CD4-positive, alpha-beta T cell treated with Interferon gamma for 1 hour (primary cell): ENCODE measurements around the gene NBPF11.
"Not testable (repeated sequence)": the region's sequence is repeated elsewhere in the genome, so short reads cannot be mapped to it uniquely, and the experiment has no call there.

Experiments used
- DNase-seq: peaks from one replicate; pipeline ENCODE4 v3.0.0-alpha.2; 2020

Gene NBPF11

DNA sequence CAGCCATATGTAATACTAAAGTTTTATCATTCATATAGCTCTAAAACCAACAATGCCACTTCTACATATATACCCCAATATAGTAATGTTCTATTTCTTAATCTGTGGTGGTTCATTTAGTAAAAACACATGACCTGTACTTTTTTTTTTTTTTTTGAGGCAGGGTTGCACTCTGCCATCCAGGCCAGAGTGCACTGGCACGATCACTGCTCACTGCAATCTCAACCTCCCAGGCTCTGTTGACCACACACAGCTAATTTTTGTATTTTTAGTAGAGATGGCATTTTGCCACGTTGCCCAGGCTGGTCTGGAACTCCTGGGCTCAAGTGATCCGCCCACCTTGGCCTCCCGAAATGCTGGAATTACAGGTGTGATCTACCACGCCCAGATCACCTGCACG, 2.1 kb downstream of the NBPF11 start:
- DNase-seq: not testable (repeated sequence)

- DNase-seq: not testable (repeated sequence)
These were observed 2.8 kb downstream of the NBPF11 start for GRCh38 chr1:148149050-148149815.

GRCh38 chr1:148147052-148147838, 4.8 kb downstream of the NBPF11 start:
- DNase-seq: not testable (repeated sequence)

- not testable (repeated sequence) for DNase-seq
These were observed 5.7 kb downstream of the NBPF11 start for GRCh38 chr1:148146191-148146997.

- not testable (repeated sequence) for DNase-seq
These were observed 8.9 kb downstream of the NBPF11 start for GRCh38 chr1:148143223-148143622.

GRCh38 chr1:148141936-148142335, 10.1 kb downstream of the NBPF11 start:
- not testable (repeated sequence) for DNase-seq

DNA sequence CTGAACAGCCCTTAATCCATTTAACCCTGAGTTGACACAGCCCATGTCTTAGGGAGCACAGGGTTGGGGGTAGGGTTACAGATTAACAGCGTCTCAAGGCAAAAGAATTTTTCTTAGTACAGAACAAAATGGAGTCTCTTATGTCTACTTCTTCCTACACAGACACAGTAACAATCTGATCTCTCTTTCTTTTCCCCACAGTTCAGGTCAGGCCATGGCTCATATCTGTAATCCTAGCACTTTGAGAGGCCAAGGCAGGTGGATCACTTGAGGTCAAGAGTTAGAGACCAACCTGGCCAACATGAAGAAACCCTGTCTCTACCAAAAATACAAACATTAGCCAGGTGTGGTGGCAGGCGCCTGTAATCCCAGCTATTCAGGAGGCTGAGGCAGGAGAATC, 13.5 kb downstream of the NBPF11 start:
- not testable (repeated sequence) for DNase-seq

DNA sequence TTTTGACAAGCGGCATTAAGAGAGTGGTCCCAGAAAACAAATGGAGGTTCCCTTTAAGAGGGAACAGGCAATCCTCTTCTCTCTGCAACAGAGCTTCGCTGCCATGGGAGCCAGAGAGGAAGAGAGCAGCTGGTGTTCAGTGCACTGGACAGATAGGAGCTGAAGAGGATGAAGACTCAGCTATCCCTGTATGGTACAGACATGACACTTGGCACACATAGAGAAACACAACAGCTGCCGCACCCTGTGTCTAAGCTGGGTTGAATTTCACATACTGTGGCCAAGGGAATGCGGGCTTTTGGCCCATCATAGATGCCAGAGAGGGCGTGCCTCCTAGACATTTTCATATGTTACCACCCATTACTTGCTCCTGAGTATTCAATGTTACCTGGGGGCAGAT, 29.7 kb downstream of the NBPF11 start:
- DNase-seq: not testable (repeated sequence)

DNA sequence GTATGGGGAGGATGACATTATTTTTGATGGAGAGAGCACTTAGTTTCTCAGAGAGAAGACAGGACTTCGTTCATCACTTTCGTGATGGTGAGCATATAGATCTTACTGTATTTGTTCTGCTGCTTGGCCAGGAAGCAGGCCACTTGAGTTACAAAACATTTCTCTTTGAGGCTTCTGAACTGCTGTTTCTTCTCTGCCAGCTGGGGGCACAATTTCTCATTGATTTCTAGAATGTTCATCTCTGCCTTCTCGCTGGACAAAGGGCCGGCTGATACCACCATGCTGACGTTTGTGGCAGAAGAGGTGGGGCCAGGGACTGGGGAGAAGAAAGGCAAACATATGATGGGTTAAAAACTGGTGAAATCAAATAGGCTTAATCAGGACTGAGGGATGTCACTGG, 31.7 kb downstream of the NBPF11 start:
- not testable (repeated sequence) for DNase-seq

DNA sequence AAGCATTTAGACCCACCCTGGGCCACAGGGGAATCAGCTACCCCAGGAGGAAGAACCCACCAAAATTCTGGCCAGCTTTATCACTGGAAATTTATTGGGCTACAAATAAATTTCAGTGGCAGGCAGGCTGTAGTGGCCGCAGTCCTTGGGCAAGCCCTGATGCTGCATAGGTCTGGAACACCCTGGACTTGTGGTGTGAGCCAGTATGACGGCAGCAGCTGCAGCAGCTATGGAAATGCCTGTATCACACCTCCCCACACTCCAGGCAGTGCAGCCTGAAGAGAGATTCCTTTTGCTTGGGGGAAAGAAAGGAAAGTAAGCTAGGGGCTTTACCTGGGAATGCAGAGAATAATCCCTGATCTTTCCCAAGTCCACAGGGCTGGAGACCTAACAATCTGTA, 56.3 kb downstream of the NBPF11 start:
- DNase-seq: not testable (repeated sequence)

DNA sequence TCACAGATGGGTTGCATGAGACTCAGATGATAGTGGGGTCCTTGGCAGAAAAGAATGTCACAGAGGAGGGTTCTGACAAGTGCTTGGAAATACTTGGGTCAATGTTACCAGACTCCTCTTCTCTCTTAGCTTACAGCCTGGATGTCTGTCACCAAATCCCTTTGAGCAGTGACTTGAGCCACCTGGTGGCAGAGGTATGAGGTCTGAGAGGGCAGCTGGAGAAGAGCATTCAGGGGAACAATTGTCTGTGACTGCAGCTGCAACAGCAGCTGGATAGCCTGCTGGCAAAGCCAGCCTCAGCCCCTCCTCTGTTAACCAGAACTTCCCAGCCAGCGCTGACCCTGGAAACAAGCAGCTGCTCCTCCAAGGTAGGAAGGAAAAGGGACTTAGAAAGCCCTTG, 65.9 kb downstream of the NBPF11 start:
- not testable (repeated sequence) for DNase-seq

DNA sequence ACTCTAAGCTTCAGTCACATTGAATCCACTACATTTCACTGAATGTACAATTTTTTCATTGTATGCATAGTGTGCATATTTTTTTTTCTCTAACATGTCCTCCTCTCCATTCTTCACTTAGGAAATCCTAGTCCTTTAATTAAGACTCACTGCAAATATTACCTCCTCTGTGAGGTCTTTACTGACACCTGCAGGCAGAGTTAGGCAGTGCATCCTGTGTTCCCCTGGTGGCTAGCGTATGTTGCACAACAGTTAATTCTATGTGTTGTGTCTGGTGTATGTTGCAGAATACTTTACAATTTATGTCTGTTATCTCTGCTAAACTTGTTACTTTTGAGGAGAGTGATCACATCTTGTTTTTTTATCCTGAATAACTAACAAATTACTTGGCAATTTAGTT, 70.9 kb downstream of the NBPF11 start:
- DNase-seq: not testable (repeated sequence)

- DNase-seq: not testable (repeated sequence)
These were observed 73.2 kb downstream of the NBPF11 start for GRCh38 chr1:148078632-148079519.

- DNase-seq: not testable (repeated sequence)
These were observed 74.0 kb downstream of the NBPF11 start for GRCh38 chr1:148078090-148078489.

DNA sequence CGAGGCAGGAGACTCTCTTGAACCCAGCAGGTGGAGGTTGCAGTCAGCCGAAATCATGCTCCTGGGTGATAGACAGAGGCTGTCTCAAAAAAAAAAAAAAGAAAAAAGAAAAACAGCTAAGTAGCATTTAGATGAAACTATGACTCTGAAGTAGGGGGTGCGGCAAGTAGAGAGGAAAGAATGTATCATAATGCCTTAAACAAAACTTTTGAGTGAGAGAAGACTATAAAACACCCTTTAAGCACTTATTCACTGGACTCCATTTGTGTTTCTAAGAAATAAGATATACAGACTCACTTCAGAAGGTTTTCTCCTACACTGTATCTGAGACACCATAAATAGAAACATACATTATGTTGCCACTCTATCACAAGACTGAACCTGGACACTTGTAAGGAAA, 74.6 kb downstream of the NBPF11 start:
- not testable (repeated sequence) for DNase-seq

DNA sequence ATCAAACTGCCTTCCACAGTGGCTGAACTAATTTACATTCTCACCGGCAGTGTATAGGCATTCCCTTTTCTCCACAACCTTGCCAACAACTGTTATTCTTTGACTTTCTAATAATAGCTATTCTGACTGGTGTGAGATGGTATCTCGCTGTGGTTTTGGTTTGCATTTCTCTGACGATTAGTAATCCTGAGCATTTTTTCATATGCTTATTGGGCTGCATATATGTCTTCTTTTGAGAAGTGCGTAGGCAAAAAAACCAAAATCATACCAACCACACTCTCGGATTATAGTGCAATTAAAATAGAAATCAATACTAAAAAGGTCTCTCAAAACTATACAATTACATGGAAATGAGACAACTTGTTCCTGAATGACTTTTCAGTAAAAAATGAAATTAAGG, 78.7 kb downstream of the NBPF11 start:
- DNase-seq: not testable (repeated sequence)

GRCh38 chr1:148068606-148069005, 83.5 kb downstream of the NBPF11 start:
- not testable (repeated sequence) for DNase-seq

DNA sequence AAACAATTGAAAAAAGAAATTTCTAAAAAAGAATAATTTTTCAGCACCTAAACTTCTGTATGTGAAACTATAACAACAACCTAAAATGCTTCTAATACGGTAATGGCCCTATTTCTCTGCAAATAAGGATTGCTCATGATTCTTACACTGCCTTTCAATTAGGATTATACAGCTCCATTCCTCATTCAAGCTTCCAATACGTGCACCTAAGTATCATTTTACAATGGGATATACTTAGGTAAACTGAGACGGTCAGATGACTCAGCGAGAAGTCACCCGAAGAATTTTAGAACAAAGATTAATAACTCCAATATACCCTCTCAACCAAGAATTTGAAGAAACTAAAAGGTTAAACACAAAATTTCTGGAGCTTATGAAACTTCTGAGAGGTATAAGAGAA, 83.9 kb downstream of the NBPF11 start:
- DNase-seq: not testable (repeated sequence)

- DNase-seq: not testable (repeated sequence)
These were observed 91.8 kb downstream of the NBPF11 start for GRCh38 chr1:148060294-148060701.

DNA sequence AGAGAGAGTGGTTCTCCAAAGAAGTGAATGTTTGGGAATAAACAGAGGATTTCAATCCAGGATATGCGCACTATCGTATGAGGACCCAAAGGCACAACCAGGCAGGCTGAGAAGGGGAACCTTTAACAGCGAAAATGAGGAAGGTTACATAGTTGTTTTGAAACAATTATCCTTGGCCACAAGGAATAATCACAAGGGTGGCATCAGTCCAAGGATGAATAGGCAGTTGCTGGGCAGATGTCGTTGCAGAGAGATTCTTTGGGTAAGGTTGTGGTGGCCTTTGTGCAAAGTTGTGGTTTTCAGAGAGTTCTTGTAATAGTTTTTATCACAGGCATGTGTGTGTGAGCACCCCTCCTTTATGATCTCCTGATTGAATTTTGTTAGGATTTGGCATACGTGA, 94.7 kb downstream of the NBPF11 start:
- peak; percentile 7 for DNase-seq
